ENCODE measurements around the gene LRRTM4. TPM values are rescaled to one million over a fixed set of nuclear protein-coding genes. Genes with fewer than 3 reads are reported as not detected.
"Not testable (repeated sequence)": the region's sequence is repeated elsewhere in the genome, so short reads cannot be mapped to it uniquely, and the experiment has no call there.

The LRRTM4 gene
- total RNA-seq, 1 donor from 2014 or later = 2.4 TPM

DNA sequence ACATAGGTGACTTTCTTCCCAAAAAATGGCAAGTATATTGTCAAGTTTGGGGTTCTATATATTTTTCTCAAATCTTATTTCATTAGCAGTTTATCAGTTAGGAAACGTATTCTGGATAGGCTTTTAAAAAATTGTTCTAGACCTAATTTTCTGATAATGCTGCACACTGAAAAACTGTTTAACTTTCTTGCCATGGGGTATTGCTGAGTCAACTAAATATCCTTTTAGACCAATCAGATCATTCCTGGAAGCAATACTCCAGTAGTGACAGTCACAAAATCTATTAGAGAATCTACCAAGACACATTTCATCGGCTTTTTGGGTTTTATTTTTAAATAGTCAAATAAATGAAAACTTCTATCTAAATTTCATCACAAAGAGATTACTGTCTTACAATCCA is 440.6 kb downstream of the LRRTM4 start:
- no peak for DNase-seq

DNA sequence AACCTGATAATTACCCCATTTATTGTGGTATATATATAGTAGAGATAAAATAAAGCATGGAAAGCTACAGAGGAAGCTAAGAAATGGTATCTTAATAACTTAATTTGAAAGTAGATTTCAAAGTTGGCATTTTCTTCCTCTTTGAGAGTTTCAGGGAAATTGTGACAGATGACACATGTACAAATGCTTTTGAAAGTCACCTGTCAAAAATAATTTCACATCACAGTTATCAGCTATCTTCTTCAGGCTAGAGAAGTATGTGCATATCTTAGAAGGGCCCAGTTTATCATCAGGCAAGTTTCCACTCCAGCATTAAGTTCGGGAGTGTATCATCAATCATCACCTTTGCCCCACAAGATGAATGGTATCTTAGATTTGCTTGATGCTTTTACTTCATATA is 457.9 kb downstream of the LRRTM4 start:
- DNase-seq = no peak

DNA sequence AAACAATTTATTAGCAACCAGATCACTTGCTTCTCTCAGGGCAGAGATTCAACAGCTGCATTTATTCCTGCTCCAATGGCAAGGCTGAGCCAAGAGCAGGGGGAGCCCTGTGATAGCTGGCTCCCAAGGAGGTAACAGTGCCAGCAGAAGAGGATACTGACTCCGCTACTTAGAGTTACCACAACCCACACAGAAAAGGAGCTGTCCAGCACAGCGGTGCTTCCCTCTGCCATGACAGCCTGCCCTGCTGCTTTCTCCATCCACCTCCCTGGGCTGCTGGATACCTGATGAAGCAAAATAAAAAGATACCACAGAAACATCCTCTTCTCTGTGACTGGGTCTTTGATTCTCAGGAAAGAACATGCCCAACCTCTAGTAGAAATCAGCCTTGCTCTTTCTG is 467.2 kb downstream of the LRRTM4 start:
- DNase-seq = peak; percentile 30

DNA sequence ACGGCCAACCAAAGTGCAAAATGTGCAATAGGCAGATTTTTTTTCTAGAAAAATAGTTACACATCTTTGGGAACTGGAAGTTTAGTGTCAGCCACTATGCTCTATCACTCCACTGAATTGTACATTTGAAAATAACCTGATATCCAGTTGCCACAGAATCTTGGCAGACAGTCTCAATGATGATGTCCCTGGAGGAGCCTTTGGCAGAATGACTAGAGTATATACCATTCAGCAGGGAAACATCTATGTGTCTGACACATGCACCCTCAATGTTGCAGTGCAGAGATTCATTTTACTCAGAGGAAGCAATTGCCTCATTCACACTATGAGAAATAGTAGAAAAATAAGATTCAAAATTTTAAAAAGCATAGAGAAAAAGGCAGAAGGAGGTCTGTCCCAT is 475.8 kb downstream of the LRRTM4 start:
- peak; percentile 4 for DNase-seq

DNA sequence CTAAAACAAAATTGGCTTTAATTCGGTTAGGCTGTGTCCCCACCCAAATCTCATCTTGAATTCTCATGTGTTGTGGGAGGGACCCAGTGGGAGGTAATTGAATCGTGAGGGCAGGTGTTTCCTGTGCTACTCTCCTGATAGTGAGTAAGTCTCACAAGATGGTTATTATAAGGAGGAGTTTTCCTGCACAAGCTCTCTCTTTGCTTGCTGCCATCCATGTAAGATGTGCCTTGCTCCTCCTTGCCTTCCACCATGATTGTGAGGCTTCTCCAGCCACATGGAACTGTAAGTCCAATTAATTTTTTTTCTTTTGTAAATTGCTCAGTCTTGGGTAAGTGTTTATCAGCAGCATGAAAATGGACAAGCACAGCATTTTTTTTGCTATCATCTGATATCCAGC is 476.7 kb downstream of the LRRTM4 start:
- not testable (repeated sequence) for DNase-seq

DNA sequence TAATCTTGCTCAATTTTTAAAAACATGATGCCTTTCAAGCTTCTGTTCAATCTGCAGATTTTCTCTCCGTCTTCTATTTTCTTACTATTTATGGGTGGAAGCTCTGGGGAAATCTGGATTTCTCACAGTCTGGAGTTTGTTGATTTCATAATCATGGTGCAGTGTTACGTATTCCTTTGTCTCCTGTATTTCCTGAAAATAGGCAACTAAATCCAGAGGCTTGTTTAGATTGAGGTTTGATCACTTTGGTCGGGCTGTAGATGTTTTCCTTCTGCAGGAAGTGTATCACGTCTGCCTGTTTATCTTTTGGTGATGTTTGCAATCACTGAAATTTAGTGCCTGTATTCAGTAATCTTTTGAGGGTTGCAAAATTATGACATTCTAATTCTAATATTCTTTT is 487.7 kb downstream of the LRRTM4 start:
- DNase-seq = no peak

DNA sequence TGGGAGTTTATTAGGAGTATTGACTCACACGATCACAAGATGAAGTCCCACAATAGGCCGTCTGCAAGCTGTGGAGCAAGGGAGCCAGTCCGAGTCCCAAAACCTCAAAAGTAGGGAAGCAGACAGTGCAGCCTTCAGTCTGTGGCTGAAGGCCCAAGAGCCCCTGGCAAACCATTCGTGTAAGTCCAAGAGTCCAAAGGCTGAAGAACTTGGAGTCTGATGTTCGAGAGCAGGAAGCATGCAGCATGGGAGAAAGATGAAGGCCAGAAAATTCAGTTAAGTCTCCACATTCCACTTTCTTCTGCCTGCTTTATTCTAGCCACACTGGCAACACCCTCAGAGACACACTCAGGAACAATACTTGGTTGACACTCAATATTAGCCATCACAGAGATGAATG is 492.9 kb downstream of the LRRTM4 start:
- DNase-seq = not testable (repeated sequence)

DNA sequence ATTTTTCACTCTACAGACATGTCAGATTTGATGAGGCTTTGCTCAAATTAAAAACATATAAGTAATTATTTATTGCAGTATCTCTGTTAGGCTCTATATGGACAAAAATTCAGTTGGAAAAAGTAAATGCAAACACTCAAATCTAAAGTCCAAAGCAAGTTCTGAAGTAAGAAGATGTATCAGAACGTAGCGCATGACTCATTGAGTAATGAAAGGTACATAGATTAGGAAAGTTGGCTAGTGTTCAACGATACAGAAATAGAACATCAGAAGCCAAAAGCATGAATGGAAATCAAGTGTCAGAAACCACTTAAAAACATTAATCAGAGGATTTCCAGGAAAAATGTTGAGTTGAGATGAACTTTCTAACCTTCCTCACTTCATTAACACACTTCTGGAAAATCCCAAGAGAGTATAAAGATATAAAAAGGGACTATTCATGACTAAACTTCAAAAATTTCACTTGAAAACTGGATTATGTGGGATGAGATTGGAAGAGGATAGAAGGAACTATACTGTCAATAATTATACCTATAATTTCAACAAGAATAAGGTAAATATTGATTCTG is 494.1 kb downstream of the LRRTM4 start:
- no peak for DNase-seq

DNA sequence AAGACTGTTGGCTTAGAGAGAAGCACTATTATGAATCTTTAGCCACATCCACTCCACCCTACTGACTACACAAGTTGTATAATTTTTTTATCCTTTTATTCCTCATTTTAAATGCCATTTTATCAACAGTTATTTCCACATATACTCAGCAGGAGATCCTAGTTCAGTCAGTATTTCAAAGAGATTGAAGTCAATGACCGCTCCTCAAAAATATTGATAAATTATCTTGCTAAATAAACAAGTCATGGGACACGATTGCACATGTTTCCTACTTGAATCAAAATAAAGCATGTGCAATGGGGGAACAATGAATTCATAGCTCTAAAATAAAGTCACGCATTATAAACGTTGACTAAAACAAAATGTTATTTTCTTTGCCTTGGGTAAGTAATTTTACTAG is 496.5 kb downstream of the LRRTM4 start:
- DNase-seq = no peak

DNA sequence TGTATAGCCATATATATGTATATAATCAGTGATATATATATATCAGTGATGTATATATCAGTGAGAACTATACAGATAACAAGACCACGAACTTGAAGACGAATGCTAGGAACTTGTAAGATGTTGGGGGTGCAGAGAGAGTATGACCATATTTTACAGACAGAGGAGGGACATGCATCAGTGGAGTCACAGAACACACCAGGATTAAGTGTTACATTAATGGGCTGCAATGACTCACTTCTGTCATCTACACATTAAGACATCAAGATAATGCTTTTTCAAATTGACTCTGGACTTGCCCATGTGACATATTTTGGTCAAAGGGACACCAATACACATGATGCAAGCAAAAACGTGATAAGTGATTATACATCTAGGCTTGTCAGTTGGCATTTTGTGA is 501.0 kb downstream of the LRRTM4 start:
- no peak for DNase-seq

DNA sequence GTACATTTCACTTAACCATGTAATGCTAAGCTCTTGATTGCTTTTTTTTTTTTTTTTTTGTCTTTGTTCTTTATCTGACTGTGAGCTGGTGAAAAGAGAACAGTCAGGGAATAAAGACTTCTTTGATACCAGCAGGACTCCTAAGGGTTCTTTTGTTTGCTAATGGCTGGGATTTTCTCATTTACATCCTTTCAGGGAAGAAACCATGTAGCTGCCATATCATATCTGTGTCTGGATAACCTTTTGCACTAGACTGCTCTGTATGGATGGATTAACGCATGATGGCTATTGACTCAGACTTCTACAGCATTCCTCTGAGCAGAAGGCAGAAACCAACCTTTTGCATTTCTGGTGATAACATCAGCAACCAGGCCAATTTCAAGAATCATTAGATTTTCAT is 504.0 kb downstream of the LRRTM4 start:
- no peak for DNase-seq

DNA sequence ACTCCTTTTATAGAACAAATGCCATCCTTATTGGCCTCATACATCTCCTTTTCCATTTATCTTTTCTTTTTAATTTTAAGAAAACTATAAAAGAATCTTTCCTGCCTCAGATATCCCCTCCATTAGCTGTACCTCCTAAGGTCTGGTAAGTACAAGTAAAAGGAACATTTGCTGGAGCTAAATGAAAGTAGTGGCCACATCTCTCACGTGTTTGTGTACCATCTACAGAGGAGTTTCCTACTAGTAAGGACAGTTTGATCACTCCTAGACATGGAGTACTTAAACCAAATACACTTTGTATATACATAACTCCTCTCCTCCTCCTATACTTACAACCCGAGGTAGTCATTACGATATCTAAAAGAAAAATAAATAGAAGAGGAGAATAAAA is 504.8 kb downstream of the LRRTM4 start:
- no peak for DNase-seq

DNA sequence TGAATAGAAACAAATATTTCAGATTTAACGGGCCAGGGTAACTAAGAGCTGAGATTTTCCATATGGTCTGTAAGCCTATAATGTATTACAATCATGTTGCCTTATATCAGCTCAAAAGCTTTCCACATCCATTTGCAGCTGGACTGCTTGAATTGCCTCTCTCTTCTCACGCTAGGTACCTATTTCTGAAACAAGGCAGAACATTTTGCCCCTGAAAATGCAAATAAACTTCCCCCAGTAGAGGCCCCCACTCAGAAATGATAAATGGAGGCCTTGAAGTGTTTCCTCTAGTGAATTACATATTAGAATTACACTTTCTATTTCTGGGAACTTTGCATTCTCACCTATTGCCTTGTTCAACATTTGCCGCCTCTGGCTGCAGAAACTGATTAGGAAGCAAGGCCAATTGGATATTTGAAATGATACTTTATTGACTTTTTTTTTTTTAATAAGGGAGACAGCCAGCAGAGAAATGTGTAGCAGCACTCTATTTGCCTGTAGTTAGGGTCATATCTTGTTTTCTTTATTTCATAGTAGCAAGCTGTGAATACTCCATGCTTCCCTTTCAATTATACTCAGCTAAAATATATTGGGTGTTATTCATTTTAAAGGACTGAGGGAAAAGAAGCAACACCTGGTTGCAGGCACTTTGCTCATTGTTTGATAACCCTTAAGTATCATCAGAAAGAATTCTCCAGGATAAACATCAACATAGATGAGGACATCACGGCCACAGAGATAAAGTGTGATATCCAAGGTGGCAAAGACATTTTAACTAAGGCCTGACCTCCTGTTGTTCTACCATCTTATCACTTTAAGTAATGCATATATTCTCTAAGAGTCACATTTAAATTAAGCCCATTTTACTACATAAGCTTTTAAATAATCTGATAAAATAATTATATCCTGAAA is 505.5 kb downstream of the LRRTM4 start:
- DNase-seq = no peak

DNA sequence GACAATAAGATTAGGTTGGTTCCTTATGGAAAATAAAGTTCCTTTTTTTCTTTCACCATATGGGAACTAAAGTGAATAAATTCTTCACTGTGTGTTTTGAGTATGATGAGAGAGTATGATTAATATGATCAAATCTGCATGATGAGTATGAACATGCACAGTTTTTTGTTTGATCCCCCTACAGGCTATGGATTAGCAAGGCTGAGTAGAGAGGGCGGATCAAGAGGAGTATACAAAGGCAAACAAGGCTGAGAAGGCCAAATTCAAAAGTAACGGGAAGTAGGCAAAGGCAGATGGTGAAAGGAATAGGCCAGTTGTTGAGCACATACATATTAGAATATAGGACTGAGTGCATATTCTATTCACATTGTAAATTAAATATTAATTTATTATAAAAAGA is 508.2 kb downstream of the LRRTM4 start:
- no peak for DNase-seq

DNA sequence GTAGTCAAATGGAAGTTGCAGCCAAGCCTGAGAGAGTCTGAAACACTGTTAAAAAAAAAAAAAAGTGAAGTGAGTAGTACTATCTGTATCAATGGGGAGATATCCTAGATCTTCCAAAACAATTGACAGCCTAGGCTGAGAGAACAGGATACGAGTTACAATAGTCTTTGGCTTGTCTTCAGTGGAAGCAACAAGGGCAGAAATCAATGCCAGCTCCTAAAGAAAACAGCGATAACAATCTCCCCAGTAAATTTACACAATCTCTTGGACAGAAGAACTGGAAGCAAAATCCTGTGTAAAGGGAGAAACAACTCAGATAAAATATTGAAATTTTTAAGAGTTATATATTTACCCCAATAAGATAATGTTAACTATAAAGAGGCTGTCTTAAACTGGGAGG is 508.7 kb downstream of the LRRTM4 start:
- no peak for DNase-seq

DNA sequence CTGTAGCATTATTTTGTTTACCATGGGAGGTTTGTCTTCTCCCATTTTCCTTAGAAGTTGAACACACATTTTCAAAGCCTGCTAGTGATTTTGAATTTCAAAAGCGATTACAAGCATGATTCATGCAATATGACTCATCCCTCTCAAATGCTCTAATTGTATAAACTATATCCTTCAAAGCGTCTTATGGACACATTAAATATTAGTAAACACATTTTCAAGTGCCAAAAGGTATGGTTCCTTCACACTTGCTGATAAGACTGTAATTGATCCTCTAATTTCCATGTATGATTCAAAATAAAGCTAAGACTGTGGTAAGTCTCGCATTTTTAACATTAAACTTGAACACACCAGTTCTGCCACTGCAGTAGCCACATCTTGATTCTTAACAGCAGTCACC is 512.9 kb downstream of the LRRTM4 start:
- DNase-seq = no peak

DNA sequence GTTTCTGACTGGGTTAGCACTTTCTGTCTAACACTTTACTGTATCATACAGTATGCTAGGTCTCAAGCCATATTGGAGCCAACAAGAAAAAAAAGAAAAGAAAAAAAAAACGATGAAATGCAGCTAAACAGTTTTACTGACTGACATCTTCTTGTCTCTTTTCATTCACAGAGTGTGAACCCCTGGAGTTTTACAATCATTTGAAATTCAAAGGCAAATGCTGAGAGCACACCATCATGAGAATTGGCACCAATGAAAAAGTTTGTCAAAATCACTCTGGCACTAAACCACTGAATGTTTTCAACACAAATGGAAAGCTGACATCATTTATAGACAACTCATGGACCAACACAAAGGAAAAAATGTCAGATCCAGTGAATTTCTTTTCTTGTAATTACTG is 513.3 kb downstream of the LRRTM4 start:
- no peak for DNase-seq

DNA sequence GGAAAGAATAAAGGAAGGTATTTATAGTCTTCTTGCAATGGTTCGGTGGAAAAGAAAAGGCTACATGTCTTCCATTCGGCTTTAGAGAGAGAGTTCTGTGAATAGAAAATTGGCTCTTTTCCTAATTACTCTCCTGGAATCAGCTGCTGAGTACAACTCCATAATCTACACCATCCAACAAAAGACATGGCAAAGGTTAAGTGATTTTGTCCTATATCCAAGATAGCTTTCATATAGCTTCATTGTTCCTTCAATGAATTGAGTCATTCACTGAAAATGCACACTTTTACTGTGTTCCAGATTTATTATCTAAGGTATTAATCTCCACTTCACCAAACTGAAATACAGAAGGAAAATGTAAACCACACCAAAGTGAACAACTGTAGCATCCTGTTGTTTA is 514.5 kb downstream of the LRRTM4 start:
- DNase-seq = peak; percentile 9

DNA sequence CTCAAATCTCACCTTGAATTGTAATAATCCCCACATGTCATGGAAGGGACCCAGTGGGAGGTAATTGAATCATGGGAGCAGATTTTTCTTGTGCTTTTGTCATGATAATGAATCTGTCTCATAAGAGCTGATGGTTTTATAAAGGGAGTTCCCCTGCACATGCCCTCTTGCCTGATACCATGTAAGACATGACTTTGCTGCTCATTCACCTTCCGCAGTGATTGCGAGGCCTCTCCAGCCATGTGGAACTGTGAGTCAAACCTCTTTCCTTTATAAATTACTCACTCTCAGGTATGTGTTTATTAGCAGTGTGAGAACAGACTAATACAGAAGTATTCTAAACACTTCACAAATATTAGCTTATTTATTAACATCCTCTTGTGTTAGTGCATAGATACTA is 516.7 kb downstream of the LRRTM4 start:
- DNase-seq = no peak

DNA sequence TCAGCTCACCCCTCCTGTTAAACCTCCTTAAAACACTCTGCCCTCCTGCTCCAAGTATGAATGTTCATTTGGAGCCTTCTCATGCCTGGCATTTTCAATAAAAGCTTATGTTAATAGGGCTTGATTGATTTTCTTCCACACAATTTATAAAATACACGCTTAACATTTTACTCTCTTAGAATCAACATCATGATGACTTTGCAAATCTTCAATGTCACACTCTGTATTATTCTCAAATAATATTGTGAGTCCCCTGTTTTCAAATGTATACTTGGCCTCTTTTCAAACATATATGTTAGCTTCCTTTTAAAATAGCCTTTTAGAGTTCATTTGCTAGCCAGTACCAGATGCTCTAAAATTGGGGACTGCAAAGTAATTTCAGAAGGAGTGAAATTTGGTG is 520.3 kb downstream of the LRRTM4 start:
- no peak for DNase-seq

DNA sequence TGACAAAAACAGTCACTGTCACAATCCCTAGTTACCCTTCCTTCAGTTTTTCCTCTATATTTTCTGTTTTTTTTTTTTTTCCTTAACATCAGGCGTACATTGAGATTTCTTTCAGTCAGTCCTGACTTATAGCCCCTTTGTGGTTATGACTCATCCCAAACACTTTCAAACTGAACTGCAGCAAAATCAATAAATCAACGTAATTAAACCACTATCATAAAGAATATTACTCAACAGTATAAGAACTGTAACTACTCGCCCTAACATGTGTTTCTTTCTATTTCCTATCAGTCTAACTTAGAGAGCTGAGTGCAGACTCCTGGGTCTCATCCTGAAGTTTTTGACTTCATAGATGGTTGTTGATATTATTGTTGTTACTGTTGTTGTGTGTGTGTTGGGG is 523.5 kb downstream of the LRRTM4 start:
- DNase-seq = no peak

DNA sequence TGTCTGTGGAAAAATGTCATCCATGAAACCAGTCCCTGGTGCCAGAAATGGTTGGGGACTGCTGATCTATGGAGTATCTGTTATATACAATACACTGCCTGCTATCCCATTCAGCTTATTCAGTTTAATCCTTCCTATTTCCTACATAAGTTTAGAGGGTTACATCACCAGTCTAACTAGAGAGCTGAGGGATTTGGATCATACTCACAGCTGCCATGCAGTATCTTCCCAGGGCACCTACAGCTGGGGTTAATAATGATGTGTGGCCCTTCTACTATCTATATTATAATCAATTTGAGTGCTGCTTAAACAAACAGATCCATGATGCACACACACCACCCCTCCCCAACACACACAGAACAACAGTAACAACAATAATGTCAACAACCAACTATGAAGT is 524.0 kb downstream of the LRRTM4 start:
- no peak for DNase-seq

DNA sequence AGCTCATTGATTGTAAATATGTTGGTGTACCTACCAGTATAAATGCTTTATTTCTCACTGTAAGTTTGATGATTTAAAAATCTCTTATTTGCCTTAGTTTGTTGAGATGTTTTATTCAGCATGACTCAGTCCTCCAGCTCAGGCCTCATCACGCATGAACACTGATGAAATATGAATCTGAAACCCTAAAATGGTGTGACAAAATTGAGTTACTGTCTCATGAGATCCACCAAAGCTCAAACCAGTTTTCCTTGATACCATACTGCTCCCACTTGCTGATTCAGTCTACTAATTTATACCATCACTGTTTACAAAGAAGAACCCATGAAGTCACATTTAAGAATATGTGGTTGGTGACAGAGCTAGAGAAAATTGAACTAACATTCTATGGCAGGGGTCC is 524.9 kb downstream of the LRRTM4 start:
- DNase-seq = no peak
